Astrocyte of the hippocampus (primary cell): Measurements from ENCODE around the gene CDK17.
A peak's percentile ranks its signal among the peaks of the same experiment; 100 is the strongest.
"Not testable (repeated sequence)": the region's sequence is repeated elsewhere in the genome, so short reads cannot be mapped to it uniquely, and the experiment has no call there.

Experiments used
- DNase-seq: peaks from one replicate; pipeline ENCODE4 v3.0.0; 2011; ENCODE audit warnings: low read depth, low spot score

CDK17 gene

GRCh38 chr12:96419576-96420276, 19.5 kb upstream of the CDK17 start:
- DNase-seq: no peak

- DNase-seq: not testable (repeated sequence)
These were observed 17.4 kb upstream of the CDK17 start for GRCh38 chr12:96417688-96418087.

- no peak for DNase-seq
These were observed 16.0 kb upstream of the CDK17 start for GRCh38 chr12:96416033-96416799.

- DNase-seq: no peak
These were observed 14.4 kb upstream of the CDK17 start for GRCh38 chr12:96414637-96415036.

- no peak for DNase-seq
These were observed 12.2 kb upstream of the CDK17 start for GRCh38 chr12:96412431-96412830.

- DNase-seq: no peak
These were observed 9.5 kb upstream of the CDK17 start for GRCh38 chr12:96409731-96410130.

- no peak for DNase-seq
These were observed 8.8 kb upstream of the CDK17 start for GRCh38 chr12:96408993-96409392.

- not testable (repeated sequence) for DNase-seq
These were observed 7.3 kb upstream of the CDK17 start for GRCh38 chr12:96407429-96408097.

GRCh38 chr12:96404696-96405095, 4.5 kb upstream of the CDK17 start:
- no peak for DNase-seq

GRCh38 chr12:96403870-96404269, 3.6 kb upstream of the CDK17 start:
- DNase-seq: no peak

- DNase-seq: not testable (repeated sequence)
These were observed 2.3 kb upstream of the CDK17 start for GRCh38 chr12:96402522-96402921.

GRCh38 chr12:96402061-96402460, 1.8 kb upstream of the CDK17 start:
- DNase-seq: peak; percentile 30

- peak; percentile 74 for DNase-seq
These were observed 1.0 kb upstream of the CDK17 start for GRCh38 chr12:96401076-96401871.

GRCh38 chr12:96400631-96401075, 414 bp upstream of the CDK17 start:
- DNase-seq: no peak

- DNase-seq: peak; percentile 77
These were observed 920 bp downstream of the CDK17 start for GRCh38 chr12:96399120-96399918.

- DNase-seq: no peak
These were observed 1.7 kb downstream of the CDK17 start for GRCh38 chr12:96398424-96399119.

- no peak for DNase-seq
These were observed 2.3 kb downstream of the CDK17 start for GRCh38 chr12:96397756-96398423.

GRCh38 chr12:96396914-96397313, 3.3 kb downstream of the CDK17 start:
- DNase-seq: no peak

GRCh38 chr12:96396209-96396608, 4.0 kb downstream of the CDK17 start:
- DNase-seq: no peak

GRCh38 chr12:96395236-96395635, 5.0 kb downstream of the CDK17 start:
- DNase-seq: no peak
